Erythroblast (primary cell): ENCODE data around the gene DHRS7B.

Experiments
- DNase-seq, 2 experiments: peaks; one replicate each; lab custom pipeline; 2025; lab: John Stamatoyannopoulos, UW
- GATA1 ChIP-seq: IDR thresholded peaks from 2 replicates; pipeline ENCODE4 v1.6.1; 2011; ENCODE audit warnings: low read depth, mild to moderate bottlenecking, control low read depth, low read length, moderate library complexity
- POLR2A ChIP-seq: IDR thresholded peaks from 2 replicates; pipeline ENCODE4 v1.6.1; 2011; ENCODE audit warnings: mild to moderate bottlenecking, low read length

DHRS7B gene

GRCh38 chr17:21152731-21153130 lies 26.0 kb downstream of the DHRS7B start:
- TF ChIP-seq GATA1 (no peak), POLR2A (no peak)
- no peak for DNase-seq

- no peak for DNase-seq
- no peak for TF ChIP-seq GATA1
- no peak for TF ChIP-seq POLR2A
Measured at GRCh38 chr17:21157586-21158370, 31.0 kb downstream of the DHRS7B start.

GRCh38 chr17:21160401-21160800 lies 33.6 kb downstream of the DHRS7B start:
- no peak for TF ChIP-seq GATA1
- TF ChIP-seq POLR2A = no peak
- no peak for DNase-seq

GRCh38 chr17:21161498-21162393 lies 35.0 kb downstream of the DHRS7B start:
- TF ChIP-seq GATA1 (no peak), POLR2A (no peak)
- DNase-seq = no peak

- no peak for DNase-seq
- no peak for TF ChIP-seq POLR2A
- no peak for TF ChIP-seq GATA1
Measured at GRCh38 chr17:21162394-21162775, 35.6 kb downstream of the DHRS7B start.

GRCh38 chr17:21163101-21163500 lies 36.3 kb downstream of the DHRS7B start:
- no peak for DNase-seq
- no peak for TF ChIP-seq GATA1
- TF ChIP-seq POLR2A = no peak

- no peak for DNase-seq
- TF ChIP-seq POLR2A (no peak), GATA1 (no peak)
Measured at GRCh38 chr17:21164216-21164615, 37.5 kb downstream of the DHRS7B start.

- TF ChIP-seq GATA1 (no peak), POLR2A (no peak)
- no peak for DNase-seq
Measured at GRCh38 chr17:21164620-21165019, 37.9 kb downstream of the DHRS7B start.

- no peak for DNase-seq
- TF ChIP-seq POLR2A (no peak), GATA1 (no peak)
Measured at GRCh38 chr17:21165922-21166594, 39.3 kb downstream of the DHRS7B start.

- no peak for DNase-seq
- no peak for TF ChIP-seq POLR2A
- TF ChIP-seq GATA1 = no peak
Measured at GRCh38 chr17:21166595-21167210, 39.9 kb downstream of the DHRS7B start.

GRCh38 chr17:21167303-21167702 lies 40.5 kb downstream of the DHRS7B start:
- no peak for DNase-seq
- TF ChIP-seq POLR2A (no peak), GATA1 (no peak)

GRCh38 chr17:21168555-21168865 lies 41.7 kb downstream of the DHRS7B start:
- DNase-seq = no peak
- TF ChIP-seq POLR2A = no peak

- TF ChIP-seq POLR2A = no peak
- no peak for TF ChIP-seq GATA1
- no peak for DNase-seq
Measured at GRCh38 chr17:21169496-21169895, 42.7 kb downstream of the DHRS7B start.

- TF ChIP-seq GATA1 = no peak
- no peak for DNase-seq
Measured at GRCh38 chr17:21170809-21171208, 44.0 kb downstream of the DHRS7B start.
